ENCODE results near the gene RAB40A.
A peak's percentile ranks its signal among the peaks of the same experiment; 100 is the strongest.

The RAB40A gene

DNA sequence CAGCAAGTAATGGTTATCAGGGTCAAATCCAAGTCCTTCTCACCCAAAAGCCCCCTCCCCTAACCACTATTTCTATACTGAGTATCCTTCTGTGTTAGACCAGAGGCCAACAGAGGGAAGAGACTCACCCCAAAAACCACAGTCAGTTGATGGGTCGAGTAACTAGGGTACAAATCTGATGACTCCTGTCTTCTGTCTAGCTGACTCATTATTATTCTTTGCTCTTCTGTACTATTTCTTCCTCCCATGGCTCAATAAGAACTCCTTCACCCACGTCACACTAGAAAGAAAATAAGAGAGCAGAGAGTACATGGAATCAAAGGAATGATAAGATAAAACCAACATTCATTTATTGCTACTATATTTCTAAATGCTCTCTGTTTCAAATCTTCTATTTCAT, 2.0 kb downstream of the RAB40A start:
- no peak overlapping the region for H3K4me3 ChIP-seq (ENCODE audit: low read depth, low read length)
- in situ Hi-C loops (cut with HindIII; ENCODE audit: low sequenced_read_pairs): no loop called here
- peak; percentile 75 for DNase-seq (ENCODE audit: low read depth, low spot score)
- TF ChIP-seq, protein P1, sequence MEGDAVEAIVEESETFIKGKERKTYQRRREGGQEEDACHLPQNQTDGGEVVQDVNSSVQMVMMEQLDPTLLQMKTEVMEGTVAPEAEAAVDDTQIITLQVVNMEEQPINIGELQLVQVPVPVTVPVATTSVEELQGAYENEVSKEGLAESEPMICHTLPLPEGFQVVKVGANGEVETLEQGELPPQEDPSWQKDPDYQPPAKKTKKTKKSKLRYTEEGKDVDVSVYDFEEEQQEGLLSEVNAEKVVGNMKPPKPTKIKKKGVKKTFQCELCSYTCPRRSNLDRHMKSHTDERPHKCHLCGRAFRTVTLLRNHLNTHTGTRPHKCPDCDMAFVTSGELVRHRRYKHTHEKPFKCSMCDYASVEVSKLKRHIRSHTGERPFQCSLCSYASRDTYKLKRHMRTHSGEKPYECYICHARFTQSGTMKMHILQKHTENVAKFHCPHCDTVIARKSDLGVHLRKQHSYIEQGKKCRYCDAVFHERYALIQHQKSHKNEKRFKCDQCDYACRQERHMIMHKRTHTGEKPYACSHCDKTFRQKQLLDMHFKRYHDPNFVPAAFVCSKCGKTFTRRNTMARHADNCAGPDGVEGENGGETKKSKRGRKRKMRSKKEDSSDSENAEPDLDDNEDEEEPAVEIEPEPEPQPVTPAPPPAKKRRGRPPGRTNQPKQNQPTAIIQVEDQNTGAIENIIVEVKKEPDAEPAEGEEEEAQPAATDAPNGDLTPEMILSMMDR (IDR thresholded peaks at IDR 0.05; ENCODE audit: low read depth, low read length): no peak

DNA sequence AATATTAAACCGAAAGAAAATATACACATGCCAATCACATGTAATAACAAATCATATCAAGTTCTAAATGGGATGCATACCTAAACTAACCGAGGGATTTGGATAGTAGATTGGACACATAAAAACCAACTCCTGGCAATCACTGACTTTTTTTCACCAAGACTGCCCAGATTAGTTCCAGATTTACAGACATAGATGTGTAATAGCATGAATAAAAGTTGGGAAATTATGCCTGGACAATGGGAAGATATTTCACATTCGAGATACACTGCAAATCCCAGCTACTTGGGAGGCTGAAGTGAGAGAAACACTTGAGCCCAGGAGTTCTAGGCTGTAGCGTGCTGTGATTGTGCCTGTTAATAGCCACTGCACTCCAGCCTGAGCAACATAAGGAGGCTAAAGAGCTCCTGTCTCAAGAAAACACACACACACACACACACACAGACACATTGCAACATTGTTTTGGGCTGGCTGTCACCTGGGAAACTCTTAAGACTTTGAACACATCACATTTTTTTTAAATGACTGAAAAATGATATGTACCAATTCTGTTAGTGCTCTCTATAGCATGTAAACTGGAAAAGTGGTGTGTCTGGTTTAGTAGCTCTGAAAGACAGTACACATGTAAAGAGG, 5.7 kb downstream of the RAB40A start:
- in situ Hi-C loops (cut with HindIII; ENCODE audit: low sequenced_read_pairs): no loop called here
- no peak overlapping the region for H3K4me3 ChIP-seq (ENCODE audit: low read depth, low read length)
- DNase-seq (ENCODE audit: low read depth, low spot score): peak; percentile 16
- TF ChIP-seq, protein P1 (IDR thresholded peaks at IDR 0.05; ENCODE audit: low read depth, low read length): no peak

DNA sequence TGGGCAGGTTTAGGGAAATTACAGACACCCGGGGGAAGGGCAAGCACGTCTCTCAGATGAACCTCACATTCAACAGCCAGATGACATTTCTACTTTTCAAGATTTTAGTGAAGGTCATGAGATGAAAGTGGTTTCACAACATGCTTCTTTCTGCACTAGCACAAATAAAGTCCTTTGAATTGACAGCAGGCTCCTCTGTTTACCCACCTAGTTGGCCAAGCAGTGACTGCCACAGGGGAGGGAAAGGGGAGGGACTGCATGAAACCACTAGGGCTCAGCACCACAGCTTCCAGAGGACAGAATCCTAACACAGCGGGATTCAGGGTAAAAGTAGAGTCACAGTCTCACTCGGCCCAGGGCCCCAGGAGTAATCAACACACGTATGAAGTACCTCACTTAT, 6.2 kb downstream of the RAB40A start:
- in situ Hi-C loops (cut with HindIII; ENCODE audit: low sequenced_read_pairs): no loop called here
- no peak for DNase-seq (ENCODE audit: low read depth, low spot score)
- TF ChIP-seq, protein P1 (IDR thresholded peaks at IDR 0.05; ENCODE audit: low read depth, low read length): no peak
- no peak overlapping the region for H3K4me3 ChIP-seq (ENCODE audit: low read depth, low read length)

DNA sequence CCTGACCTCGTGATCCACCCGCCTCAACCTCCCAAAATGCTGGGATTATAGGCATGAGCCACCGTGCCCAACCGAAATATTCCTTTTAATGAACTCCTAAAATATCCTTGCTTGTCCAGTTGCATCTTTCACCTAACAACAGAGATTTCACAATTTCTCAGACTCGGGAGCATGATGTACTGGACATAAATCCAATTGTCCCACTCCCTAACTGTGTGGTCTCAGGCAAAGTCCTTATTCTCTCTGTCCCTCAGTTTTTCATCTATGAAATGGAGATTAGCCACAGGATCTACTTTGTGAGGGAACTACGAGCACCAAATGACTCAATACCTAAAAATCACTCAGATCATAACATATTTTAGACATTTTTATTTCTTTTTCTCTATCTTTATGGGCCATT, 9.3 kb downstream of the RAB40A start:
- TF ChIP-seq, protein P1 (IDR thresholded peaks at IDR 0.05; ENCODE audit: low read depth, low read length): no peak
- in situ Hi-C loops (cut with HindIII; ENCODE audit: low sequenced_read_pairs): no loop called here
- no peak overlapping the region for H3K4me3 ChIP-seq (ENCODE audit: low read depth, low read length)
- DNase-seq (ENCODE audit: low read depth, low spot score): no peak

DNA sequence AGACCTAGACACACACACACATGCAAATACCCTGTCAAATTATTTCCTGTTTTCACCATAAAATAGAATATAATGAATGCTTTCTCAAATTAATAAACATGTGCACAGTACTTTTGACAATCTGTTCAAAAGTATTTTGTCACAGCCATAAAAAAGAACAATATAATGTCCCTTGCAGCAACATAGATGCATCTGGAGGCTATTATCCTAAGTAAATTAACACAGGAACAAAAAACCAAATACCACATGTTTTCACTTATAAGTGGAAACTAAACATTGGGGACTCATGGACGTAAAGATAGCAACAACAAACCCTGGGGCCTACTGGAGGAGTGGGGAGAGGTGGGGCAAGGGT, 15.5 kb downstream of the RAB40A start:
- TF ChIP-seq, protein P1 (IDR thresholded peaks at IDR 0.05; ENCODE audit: low read depth, low read length): no peak
- DNase-seq (ENCODE audit: low read depth, low spot score): no peak
- in situ Hi-C loops (cut with HindIII; ENCODE audit: low sequenced_read_pairs): no loop called here
- H3K4me3 ChIP-seq (ENCODE audit: low read depth, low read length): no peak overlapping the region

DNA sequence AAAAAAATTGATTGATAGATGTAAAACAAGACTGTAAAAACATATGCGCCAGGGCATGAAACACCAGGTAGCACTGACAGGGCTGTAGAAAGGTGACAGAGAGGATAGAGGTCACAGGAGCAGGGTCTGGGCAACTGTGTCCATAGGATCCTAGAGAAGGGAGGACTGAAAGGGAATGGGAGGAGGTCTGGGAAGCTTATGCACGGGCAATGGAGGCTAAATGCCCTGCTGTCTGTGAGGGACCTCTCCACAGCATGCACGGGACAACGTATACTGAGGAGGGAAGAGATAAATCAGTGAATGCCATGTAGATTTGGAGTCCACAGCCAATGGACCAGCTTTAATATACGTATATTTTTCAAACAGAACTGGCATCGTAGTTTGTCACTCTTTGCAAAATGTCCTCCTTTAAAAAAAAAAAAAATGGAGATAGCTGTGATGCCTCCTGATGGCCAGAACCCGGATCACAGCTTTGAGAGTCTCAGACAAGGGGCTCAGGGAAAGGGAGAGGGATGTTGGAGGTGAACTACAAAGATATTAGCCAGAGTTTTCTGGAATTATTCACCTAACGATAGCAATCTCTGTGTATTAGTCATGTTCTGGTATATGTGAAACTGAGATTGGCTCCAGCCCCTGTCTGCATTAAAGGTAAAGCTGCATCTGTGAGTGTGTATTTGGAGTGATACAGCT, 16.0 kb downstream of the RAB40A start:
- TF ChIP-seq, protein P1 (IDR thresholded peaks at IDR 0.05; ENCODE audit: low read depth, low read length): no peak
- no peak overlapping the region for H3K4me3 ChIP-seq (ENCODE audit: low read depth, low read length)
- in situ Hi-C loops (cut with HindIII; ENCODE audit: low sequenced_read_pairs): no loop called here
- peak; percentile 24 for DNase-seq (ENCODE audit: low read depth, low spot score)
